Left lung (tissue), 10 donors: ENCODE data around the gene TMEM82. TPM values are rescaled to one million over a fixed set of nuclear protein-coding genes. Genes with fewer than 3 reads are reported as not detected.

Experiments used
- ATAC-seq: fragments of 200-7000 bp; cut with Tn5 transposase; one replicate; pipeline ENCODE4 v1.9.1; 2020; ENCODE audit warnings: moderate library complexity
- DNase-seq, 4 donors: peaks; one replicate each; pipeline ENCODE4 v3.0.0-alpha.2; 2013 to 2020
- H3K27ac ChIP-seq, 2 donors: fragments of 200-600 bp; sonication (generic) in 1 of 2; one replicate each; pipeline versions ENCODE4 v1.5.0 to v1.8.0; 2020 to 2021
- H3K27me3 ChIP-seq, 2 donors: fragments of 200-600 bp; sonication (generic) in 1 of 2; one replicate each; pipeline versions ENCODE4 v1.5.0 to v1.8.0; 2020 to 2021
- H3K36me3 ChIP-seq, 2 donors: fragments of 200-600 bp; sonication (generic) in 1 of 2; one replicate each; pipeline versions ENCODE4 v1.5.0 to v1.8.0; 2020 to 2021
- H3K4me1 ChIP-seq, 2 donors: fragments of 200-600 bp; one replicate each; pipeline ENCODE4 v1.8.0; 2021
- H3K4me3 ChIP-seq, 2 donors: fragments of 200-600 bp; sonication (generic) in 1 of 2; one replicate each; pipeline versions ENCODE4 v1.5.0 to v1.8.0; 2020 to 2021; ENCODE audit warnings: mild to moderate bottlenecking in 1 of 2
- H3K9me3 ChIP-seq, 2 donors: fragments of 200-600 bp; sonication (generic) in 1 of 2; one replicate each; pipeline versions ENCODE4 v1.5.0 to v1.8.0; 2020 to 2021
- CTCF ChIP-seq, 2 donors: fragments of 200-600 bp; sonication (generic) in 1 of 2; IDR thresholded peaks; one replicate each; pipeline versions ENCODE4 v1.5.0 to v1.8.0; 2021; ENCODE audit warnings: antibody characterized with exemption in 2 of 2
- intact Hi-C, 2 donors: fragments of 100-400 bp; cut with DNase I; formaldehyde crosslinking; loops; one replicate each; pipeline versions ENCODE4 v1.11.2 to v1.14.2; 2022
- polyA plus RNA-seq, 6 donors: library from polyadenylated mRNA; unstranded; fragments of 120-200 nt; gene quantifications; one replicate each; pipeline ENCODE4 v1.2.1, GENCODE V29; 2013; ENCODE audit not compliant: insufficient read length in 6 of 6
- total RNA-seq, 2 donors: library from RNA; stranded (reverse); fragmentation: NEBNext Ultra II Directional; extraction: Animal tissue kit (Norgen Biotek cat#: 25700); gene quantifications; one replicate each; pipeline ENCODE4 v1.2.1, GENCODE V29; 2021
- donor health status: DM: no; HTN: yes; CAD: no.
- donor health status: DM: no; HTN: no; CAD: no.

The TMEM82 gene
- total and polyA plus RNA-seq, 8 donors, result 0.14 to 0.15 TPM; not detected in 6

GRCh38 chr1:15709226-15709625, 33.1 kb upstream of the TMEM82 start:
- intact Hi-C loops, result no loop called here
- ATAC-seq, result no peak

GRCh38 chr1:15712168-15712567, 30.1 kb upstream of the TMEM82 start:
- Histone ChIP-seq H3K27ac (no peak overlapping the region), H3K4me1 (peaks cover 3 to 14% of the 10 kb centered on the region in 2 donors), H3K4me3 (no peak overlapping the region), H3K36me3 (peaks cover 0 to 14% of the 10 kb centered on the region in 2 donors), H3K9me3 (no peaks in the 10 kb centered on the region), H3K27me3 (no peaks in the 10 kb centered on the region)
- DNase-seq (no peak), ATAC-seq (no peak)
- TF ChIP-seq CTCF (IDR thresholded peaks at IDR 0.05), result no peak
- intact Hi-C loops, result no loop called here

More at GRCh38 chr1:15709226-15709625, 33.1 kb upstream of the TMEM82 start:
- Histone ChIP-seq H3K9me3 (no peaks in the 10 kb centered on the region), H3K36me3 (peaks cover 0 to 8% of the 10 kb centered on the region in 2 donors), H3K27ac (no peak overlapping the region), H3K27me3 (no peaks in the 10 kb centered on the region), H3K4me3 (no peak overlapping the region), H3K4me1 (peaks cover 9 to 23% of the 10 kb centered on the region in 2 donors)
- no peak for DNase-seq
- TF ChIP-seq CTCF (IDR thresholded peaks at IDR 0.05), result no peak

- DNase-seq, result peak in 2 of 4 donors; percentile 90 to 93
- H3K27me3 ChIP-seq, result no peaks in the 10 kb centered on the region
- intact Hi-C loops, result no loop called here
- TF ChIP-seq CTCF (IDR thresholded peaks at IDR 0.05), result no peak
- H3K4me3 ChIP-seq, result no peak overlapping the region
- ATAC-seq, result peak; percentile 53
- H3K4me1 ChIP-seq, result peaks cover 3 to 8% of the 10 kb centered on the region in 2 donors
- no peaks in the 10 kb centered on the region for H3K9me3 ChIP-seq
- peak overlapping the region in 1 of 2 donors; percentile 30 for H3K27ac ChIP-seq
- H3K36me3 ChIP-seq, result peaks cover 0 to 38% of the 10 kb centered on the region in 2 donors
These were observed 27.7 kb upstream of the TMEM82 start for GRCh38 chr1:15714406-15715136.

GRCh38 chr1:15717418-15718125, 24.7 kb upstream of the TMEM82 start:
- Histone ChIP-seq H3K27ac (peak overlapping the region; percentile 30 to 42), H3K36me3 (peaks cover 0 to 68% of the 10 kb centered on the region in 2 donors), H3K4me3 (no peak overlapping the region), H3K4me1 (peaks cover 3 to 8% of the 10 kb centered on the region in 2 donors), H3K9me3 (no peaks in the 10 kb centered on the region), H3K27me3 (no peaks in the 10 kb centered on the region)
- ATAC-seq (peak; percentile 78), DNase-seq (peak in 1 of 4 donors; percentile 44)
- intact Hi-C loops, result no loop called here
- TF ChIP-seq CTCF (IDR thresholded peaks at IDR 0.05), result no peak

- TF ChIP-seq CTCF (IDR thresholded peaks at IDR 0.05), result no peak
- peak overlapping the region in 1 of 2 donors; percentile 30 for H3K27ac ChIP-seq
- intact Hi-C loops, result no loop called here
- H3K36me3 ChIP-seq, result peaks cover 0 to 75% of the 10 kb centered on the region in 2 donors
- DNase-seq (no peak), ATAC-seq (peak; percentile 8)
- no peak overlapping the region for H3K4me3 ChIP-seq
- H3K4me1 ChIP-seq, result peaks cover 3 to 8% of the 10 kb centered on the region in 2 donors
- H3K27me3 ChIP-seq, result no peaks in the 10 kb centered on the region
- H3K9me3 ChIP-seq, result no peaks in the 10 kb centered on the region
These were observed 24.1 kb upstream of the TMEM82 start for GRCh38 chr1:15718199-15718601.
